GM18868 (cell line): ENCODE data around the gene FN1.
"Not testable (repeated sequence)": the region's sequence is repeated elsewhere in the genome, so short reads cannot be mapped to it uniquely, and the experiment has no call there.

Experiments used
- ATAC-seq: cut with Tn5 transposase; IDR thresholded peaks from one replicate; pipeline ENCODE4 v1.9.1; 2021; ENCODE audit warnings: mild to moderate bottlenecking, moderate library complexity; ENCODE audit not compliant: unreplicated experiment

FN1 gene

DNA sequence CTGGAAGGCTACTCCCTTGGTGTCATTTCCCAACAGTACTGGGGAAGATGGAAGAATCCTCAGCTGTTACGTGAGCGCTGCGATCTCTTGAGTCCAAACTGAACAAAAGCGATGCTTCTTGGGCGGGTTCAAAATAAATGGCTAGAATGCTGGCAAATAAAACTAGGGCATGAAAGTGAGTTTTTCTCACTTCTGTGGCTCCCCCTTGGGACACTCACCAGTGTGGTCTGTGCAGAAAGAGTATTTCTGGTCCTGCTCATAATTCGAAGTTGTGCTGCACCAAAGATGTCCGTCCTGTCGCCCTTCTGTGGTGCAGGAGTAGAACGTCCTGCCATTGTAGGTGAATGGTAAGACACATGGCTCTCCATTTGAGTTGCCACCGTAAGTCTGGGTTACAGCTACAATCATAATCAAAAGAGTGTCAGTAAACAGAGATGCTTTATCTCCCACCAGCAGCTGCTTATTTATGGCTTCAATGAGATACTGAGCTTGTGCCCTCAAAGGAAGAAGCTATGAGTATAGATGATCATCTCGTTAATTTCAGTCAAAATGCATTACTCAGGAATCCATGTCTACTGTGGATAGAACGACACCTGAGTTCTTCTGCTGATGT lies 11.8 kb downstream of the FN1 start:
- no peak for ATAC-seq

DNA sequence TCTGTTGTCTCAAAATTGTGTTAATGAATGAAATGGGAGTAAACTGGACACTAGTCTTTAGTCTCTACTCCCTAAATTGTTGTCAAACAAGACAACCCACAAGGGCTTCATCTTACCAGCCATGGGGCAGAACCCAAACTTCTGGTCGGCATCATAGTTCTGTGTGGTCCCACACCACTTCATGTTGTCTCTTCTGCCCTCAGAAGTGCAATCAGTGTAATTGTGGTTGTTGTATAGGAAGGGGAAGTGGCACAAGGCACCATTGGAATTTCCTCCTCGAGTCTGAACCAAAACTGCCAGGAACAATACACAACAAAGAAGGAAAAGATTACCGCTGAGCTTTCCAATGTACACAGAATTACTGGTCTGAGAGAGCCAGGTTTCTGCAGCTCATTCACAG lies 12.6 kb downstream of the FN1 start:
- no peak for ATAC-seq

DNA sequence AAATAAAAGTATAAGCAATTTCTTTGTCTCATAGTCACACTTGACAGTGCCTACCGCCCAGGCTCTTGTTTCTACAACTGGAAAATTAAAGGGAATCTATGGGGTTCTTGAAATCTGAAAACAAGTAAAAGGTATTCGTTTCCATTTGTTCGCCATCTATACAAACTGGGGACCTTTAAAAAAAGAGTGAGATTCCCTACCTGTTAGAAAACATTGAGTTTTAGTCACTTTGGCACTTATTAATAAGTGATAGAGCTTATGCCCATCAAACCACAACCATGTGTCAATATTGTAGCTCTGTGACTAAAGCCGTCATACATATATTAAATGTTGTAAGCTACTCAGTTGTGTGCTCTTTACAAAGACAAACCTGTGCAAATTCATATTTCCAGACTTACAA lies 13.2 kb downstream of the FN1 start:
- ATAC-seq = no peak

DNA sequence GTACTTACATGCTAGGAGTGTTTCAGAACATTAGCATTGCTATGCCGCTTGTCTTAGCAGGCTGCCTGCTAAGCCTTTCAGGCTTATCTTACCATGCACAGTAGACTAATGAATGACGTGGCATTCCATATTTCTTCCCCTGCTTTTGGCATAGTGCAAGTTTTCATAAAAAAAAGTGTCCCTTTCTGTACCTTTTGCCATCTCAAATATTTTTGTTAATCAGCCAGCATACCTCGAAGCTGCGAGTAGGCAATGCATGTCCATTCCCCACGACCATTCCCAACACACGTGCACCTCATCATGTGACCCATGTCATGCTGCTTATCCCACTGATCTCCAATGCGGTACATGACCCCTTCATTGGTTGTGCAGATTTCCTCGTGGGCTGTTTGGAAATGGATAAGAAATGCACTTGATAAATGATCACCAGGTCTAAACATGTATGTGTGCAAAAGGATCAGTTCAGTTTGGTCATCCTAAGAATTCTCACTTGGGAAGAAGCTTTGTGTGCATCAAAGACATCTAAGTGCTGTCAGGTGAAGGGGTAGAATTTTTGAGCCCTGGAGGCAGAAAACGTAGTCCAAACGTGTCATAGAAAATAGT lies 13.9 kb downstream of the FN1 start:
- no peak for ATAC-seq

DNA sequence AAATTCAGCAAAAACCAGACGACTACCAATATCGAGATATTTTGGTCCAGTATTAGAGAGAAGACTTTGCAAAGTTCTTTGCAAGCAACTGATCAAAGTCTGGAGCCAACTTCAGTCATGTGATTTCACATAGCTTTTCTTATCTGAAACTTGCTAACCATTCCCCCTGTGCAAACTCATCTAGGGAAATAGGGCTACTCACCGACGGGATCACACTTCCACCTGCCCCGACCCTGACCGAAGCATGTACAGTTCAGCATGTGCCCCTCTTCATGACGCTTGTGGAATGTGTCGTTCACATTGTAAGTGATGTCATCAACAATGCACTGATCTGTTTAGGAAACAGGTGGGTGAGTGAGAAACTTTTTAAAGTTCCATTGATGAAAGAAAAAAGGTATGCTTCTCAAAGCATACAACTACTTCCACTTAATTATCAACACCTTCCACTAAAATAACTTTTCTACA lies 15.4 kb downstream of the FN1 start:
- no peak for ATAC-seq

DNA sequence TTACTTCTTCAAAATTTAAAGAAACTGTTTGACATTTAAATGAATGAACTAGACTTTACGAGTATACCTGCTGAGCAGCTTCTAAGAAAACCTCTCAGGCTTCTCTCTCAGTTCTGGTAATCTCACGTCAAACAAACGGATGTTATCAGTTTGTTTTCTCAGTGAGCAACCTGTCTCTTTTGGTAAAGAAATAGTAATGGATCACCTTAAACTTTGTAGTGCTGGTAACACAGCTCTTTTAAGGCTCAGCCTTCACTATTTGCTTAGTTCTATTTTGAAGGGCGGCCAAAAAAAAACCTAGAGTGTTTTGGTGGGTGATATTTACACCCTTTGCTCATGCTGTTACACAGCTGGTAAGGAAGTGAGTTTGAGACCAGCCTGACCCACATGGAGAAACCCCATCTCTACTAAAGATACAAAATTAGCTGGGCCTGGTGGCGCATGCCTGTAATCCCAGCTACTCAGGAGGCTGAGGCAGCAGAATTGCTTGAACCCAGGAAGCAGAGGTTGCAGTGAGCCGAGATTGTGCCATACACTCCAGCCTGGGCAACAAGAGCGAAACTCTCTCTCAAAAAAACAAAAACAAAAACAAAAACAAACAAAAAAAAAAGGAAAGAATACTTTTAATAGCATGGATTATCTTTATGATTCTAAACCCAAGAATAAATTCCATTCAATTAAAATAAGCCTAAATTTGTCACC lies 15.9 kb downstream of the FN1 start:
- ATAC-seq = no peak

DNA sequence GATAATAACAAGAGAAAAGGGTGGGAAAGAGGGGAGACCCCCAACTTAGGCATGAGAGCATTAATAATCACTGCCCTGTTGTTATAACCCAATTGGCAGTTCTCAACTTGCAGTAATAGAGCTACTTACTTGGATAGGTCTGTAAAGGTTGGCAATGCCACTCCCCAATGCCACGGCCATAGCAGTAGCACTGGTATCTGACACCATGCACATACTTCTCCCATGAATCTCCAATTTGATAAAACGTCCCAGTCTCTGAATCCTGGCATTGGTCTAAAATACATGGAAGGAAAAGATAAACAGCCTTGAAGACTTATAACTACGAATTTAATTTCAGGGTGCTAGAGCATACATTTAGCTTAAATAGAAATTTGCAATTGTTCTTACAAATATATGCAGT lies 16.8 kb downstream of the FN1 start:
- no peak for ATAC-seq

DNA sequence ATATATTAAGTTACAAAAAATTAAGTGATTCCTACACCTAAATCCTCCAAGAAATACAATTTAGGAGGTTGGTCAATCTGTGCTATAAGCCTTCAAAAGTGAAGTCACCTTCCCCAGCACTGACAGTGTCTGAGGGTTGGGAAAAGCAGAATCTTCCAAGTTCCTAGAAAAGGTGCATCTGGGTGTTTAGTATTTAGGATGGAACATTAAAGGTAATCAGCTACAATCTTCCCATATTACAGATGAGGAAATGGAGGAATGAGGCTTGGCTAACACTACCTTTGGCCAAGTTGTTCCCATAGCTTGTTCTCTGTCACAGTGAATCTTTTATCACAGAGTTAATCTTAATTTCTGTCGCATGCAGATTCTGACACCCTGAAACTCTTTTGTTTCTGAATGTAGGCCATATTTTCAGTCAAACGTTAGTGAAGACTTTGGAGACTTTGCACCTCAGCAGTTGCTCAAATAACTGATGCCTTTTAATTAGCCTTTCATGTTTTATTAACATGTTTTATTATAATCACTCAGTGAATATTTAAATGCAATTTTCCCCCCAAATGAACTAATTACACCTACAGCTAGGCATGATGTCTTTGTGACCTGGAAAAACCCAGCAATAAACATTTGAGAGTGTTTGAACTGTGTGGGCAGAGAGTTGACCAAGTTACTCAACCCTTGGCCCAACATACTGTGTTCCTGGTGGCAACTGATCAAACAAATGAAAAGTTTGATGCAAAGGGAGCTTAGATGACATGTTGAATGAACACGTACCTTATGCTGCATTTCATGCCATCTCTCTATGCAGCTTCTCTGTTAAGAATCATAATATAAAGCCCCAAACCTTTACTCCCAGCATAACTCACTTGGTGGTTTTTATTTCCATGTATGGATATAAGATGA lies 17.6 kb downstream of the FN1 start:
- ATAC-seq = no peak

DNA sequence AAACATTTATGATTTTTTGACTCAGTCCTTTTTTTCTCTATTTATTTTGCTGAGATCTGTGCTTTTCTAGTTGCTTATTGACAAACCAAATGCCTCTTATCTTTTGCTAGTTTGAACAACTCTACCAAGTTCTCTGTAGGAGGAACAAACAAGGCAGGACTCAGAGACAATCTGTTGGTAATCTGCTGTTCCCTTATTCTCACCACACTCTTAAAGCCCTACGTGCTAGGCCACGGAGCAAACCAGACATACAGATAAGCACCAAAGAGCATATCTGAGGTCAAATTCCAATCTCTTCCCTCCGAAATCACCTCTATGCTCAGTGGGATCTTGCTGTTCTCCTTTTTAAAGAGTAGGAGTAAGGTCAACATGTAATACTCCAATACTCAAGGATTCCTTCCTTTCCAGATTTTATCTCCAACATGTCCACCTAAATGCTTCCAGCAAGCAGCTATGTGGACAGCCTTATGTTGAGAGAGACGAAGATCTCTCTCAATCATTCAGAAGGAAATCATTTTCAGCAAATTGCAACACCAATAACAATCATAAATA lies 18.4 kb downstream of the FN1 start:
- no peak for ATAC-seq

DNA sequence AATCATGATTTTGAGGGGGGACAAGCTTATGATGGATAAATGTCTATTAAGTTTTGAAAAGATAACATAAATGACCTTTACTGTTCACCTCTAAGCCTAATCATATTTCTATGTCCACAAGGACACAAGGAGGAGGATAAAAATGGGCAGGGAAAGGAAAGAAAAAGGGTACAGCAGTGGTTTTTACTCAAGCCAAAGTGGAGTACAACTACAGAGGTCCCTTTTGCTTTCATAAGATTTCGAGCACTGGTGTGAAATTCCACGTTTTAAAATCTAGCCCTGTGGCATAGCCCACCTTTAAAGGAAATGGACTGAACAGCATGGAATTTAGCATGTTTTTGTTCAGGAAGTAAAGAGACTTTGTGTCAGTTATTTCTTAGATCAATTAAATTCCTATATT lies 19.2 kb downstream of the FN1 start:
- no peak for ATAC-seq

DNA sequence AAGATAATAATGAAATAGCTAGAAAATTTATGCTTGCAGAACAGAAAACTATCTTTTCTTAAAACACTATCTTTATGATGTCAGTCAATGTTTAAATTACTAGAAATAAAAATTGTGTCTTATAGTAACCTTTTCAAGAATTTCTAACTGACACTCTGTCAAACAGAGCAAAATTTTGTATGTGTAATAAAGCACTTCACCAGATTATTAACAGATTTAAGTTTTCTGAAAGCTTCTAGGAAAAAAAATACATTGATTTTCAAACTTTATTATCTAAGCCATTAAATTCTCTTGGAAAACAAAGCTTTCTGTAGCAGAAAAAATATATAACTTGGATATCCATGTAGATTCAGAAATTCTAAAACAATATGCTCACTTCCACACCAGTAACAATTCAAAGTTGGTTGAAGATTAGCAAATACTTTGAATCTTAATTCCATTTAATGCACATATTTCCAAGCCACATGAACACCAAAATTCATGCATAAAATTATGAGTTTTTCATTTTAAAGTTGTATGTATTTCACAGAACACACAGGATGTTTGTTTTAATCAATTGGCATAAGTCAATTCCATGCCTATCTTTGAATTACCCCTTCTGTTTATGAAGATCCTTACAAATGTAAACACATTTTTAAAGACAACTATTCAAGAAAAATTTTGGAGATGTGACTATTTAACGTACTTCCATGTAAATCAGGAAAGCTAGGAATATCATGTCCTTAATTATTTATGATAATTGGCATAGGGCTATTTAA lies 19.9 kb downstream of the FN1 start:
- ATAC-seq = no peak

DNA sequence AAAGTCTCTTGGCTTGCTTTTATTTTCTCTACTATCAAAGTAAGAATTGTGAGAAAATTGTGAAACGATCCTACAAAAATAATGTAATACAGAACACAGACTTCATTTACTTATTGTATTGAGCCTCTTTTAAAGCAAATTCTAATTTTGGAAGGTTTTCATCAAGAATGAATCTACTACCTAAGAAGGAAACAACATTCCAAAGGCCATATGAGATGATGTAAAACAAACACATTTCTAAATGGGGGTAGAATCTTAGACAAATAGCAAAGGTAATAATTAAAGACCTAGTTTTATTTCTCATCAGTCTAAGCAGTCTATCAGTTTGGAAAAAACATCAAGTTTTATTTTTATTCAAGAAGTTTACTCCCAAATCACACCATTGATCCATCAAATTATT lies 20.6 kb downstream of the FN1 start:
- ATAC-seq = no peak

DNA sequence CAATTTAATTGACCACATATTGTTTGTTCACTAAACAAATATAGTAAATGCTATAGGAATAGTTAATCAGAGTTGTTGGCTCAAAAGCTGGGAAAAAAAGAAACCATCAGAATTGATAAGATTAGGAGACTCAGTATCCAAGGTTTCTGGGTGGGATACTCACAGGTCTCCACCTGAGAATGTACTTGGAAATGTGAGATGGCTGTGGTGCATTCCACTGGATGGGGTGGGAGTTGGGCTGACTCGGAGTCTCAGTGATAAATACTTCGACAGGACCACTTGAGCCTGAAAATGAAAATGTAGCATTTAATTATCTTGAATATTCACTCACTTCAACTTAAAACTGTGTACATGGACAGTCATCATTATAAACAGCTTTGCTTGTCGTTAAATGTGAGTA lies 21.2 kb downstream of the FN1 start:
- ATAC-seq = no peak

DNA sequence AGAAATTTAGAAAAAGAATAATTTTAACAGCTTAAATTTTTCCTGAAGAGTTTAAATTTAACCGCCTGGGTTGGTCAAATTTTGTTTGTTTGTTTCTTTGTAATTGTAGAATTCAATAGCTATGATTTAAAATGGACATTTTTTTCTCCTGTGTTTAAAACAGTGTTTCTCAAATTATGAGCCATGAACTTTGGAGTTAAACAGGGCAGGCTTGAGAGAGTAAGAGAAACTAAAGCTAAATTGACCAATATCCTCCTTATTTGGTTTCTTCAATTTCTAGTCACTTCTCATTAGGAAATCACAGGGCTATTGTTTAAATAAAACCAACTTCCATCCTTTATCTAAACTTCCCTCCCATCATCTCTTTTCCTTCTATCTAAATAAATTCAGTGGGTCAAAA lies 21.9 kb downstream of the FN1 start:
- no peak for ATAC-seq

DNA sequence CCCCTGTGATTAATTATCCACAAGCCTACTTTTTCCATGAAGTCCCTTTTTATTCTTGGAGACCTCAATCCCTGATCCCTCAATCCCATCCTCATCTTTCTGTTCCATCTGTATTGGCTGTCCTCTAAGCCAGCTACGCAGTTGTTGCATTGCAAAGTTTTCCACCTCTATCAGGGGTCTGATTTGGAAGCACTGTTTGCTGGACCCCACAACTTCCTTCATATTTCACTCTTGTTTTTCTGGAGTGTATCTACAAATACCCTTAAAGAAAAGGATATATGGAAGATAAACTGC lies 22.4 kb downstream of the FN1 start:
- ATAC-seq = no peak

DNA sequence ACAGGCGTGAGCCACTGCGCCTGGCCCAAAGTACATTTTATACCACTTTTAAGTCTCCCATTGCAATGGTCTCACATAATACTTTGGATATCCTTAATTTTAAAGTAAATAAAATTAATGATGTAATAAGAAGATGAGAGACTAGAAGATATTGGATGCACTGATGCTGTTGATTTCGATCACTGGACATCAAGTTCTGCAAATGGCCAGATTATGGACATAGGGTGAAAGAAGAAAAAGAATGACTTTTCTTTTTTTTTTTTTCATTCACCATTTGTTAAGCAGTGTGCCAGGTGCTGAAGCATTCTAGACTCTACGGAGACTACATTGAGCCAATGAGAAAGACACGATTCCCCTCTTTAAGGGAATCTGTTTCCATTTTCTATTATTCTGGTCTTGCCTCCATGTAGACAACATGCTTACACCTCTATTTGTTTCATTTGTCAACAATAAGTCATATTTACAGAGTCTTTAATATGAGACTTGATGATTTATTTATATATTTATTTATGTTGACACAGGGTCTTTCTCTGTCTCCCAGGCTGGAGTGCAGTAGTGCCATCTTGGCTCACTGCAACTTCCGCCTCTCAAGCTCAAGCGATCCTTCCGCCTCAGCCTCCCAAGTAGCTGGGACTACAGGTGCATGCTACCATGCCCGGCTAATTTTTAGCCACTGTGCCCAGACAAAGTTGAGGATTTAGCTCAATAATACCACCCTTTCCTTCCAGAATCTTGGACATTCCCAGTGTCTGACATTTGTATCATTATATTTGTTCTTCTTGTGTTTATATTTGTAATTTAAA lies 23.7 kb downstream of the FN1 start:
- no peak for ATAC-seq

DNA sequence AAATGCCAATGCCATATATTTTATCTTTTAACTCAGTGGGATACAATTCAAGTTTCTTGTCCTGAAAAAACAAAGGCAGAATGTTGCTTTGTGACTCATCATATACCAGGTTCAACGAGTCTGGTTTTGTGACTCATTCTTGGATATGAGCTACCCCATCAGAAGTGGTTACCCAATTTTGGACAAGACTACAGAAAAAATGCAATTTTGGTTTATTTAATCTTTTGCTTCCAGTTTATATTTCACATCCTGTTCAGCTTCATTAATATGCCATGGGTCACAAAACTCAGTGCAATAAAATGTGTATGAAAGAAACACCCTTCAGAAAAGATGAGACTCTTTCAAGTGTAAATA lies 25.0 kb downstream of the FN1 start:
- ATAC-seq = no peak

DNA sequence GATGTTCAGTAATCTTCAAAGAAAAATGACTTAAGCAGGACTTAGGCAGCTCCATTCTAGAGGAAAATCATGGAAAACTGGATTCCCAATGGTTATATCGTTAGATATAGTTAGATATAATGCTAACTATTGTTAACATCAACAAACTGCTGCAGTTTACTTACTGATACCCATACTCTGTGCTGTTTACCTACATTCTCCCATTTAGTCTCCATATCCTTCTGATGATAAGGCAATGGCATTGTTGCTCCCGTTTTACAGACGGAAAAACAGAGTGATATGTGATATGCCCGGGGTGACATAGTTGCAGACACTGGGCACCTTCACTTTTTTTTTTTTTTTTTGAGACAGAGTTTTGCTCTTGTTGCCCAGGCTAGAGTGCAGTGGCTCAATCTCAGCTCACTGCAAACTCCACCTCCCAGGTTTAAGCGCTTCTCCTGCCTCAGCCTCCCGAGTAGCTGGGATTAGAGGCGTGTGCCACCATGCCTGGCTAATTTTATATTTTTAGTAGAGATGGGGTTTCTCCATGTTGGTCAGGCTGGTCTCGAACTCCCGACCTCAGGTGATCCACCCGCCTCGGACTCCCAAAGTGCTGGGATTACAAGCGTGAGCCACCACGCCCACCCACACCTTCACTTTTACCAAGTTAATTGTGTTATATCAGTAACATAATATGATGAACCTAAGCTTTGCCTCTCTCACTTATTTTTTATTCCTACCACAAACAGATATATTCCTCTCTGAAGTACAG lies 25.5 kb downstream of the FN1 start:
- not testable (repeated sequence) for ATAC-seq
